Measurements from ENCODE around the gene IPO5.
A peak's percentile ranks its signal among the peaks of the same experiment; 100 is the strongest.
"Not testable (repeated sequence)": the region's sequence is repeated elsewhere in the genome, so short reads cannot be mapped to it uniquely, and the experiment has no call there.

IPO5 gene

DNA sequence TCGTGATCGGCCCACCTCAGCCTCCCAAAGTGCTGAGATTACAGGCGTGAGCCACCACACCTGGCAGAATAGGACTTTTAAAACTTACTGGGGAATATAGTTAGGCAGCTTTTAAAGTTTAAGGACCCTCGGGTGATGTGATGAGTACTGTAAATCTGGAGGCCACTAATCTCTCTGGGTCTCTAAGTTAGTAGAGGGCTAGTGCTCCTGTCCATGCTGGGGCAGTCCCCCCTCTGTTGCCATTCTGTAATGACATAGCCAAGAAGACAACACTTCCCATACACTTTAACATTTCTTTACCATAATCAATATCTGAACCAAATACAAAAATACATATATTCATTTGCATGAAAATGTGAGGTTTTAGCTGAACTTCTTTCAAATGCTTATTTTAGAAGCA lies 65.7 kb downstream of the IPO5 start:
- no peak for DNase-seq

DNA sequence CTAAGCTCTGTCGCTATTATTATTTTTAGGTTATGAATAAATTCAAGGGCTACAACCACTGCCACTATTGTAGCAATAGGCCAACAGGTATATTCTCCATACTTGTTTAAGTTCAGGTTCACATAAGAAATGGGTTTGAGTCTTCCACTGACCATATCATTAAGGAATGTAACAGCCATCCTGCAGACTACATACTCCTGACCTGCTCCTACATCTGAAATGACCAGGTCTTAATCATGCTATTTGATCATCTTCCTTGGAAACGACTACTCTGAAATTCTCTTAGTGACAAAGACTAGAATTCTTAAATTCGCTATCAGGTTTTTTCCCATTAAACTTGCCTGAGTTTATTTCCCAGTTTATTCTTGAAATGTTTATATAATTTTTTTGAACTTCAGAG lies 66.8 kb downstream of the IPO5 start:
- DNase-seq: no peak

DNA sequence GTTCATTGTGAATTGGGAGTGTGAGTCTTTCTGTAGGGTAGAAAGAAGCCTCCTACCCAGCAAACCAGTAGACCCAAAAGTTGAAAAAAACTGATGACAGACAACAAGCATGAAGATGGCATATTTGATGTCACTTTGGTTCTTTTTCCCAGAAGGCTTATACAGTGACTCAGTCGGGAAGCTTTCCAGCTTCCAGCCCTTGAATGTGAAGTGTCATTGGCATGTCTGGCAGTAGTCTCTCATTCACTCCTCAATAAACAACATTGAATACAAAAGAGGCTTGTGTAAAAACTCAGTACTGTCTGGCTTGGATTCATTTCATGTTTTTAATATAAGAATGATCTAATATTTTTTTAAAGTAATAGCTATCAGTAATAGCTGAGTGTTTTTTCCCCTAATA lies 68.7 kb downstream of the IPO5 start:
- no peak for DNase-seq

DNA sequence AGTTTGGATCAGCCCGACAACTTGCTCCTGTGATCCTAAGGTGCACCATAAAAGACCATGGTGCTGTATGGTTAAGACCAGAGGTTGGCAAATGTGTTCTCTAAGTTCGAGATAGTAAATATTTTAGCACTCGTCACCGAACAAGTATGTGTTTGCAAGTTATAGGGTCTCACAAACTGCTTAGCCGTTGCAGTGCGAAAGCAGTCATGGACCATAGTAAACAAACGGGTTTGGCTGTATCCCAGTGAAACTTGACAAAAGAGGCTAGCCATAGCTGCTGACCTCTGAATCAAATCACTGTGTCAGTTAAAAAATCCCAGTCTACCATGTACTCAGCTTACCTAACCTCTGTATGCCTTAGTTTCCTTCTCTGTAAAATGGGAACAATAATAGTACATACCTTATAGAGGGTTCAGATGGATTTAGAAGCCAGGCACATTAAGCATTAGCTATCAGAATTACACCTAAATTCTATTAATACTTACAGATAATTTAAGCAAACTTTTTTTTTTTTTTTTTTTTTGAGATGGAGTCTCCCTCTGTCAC lies 72.1 kb downstream of the IPO5 start:
- DNase-seq: no peak

DNA sequence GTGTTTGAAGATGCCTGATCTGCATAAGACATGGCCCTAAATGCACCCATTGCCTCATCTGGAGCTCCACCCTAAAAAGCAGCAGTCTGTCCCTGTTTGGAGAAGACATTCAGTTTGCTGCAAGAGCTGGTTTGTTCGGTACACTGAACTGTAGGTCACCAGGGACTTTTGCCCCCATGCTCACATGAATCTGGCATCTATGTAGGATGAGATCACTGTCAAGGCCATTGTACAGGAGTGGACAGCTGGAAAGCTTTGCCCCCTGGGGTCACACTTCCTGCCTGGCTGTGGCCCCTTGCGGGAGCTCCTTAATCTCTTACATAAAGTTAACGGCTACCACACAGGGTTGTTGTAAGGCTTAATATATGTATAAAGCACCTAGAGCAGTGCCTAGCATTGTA lies 73.0 kb downstream of the IPO5 start:
- no peak for DNase-seq

DNA sequence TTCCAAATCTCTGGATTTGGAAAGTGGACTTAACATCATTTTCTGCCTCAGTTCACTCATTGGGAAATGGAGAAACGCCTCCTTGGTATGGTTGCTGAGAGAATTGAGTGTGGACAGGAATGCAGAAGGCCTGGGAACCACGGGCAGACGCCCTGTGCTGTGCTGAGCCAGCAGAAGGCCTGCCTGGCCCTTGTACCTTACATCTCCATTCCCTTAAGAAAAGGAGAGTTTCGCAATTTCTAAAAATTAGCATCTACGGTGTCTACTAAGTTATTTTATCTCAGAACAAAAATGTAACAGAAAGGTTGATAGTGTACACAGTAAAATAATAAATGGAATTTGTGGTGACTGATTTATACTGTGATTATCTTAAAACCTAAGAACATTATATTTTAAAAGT lies 78.7 kb downstream of the IPO5 start:
- DNase-seq: no peak

DNA sequence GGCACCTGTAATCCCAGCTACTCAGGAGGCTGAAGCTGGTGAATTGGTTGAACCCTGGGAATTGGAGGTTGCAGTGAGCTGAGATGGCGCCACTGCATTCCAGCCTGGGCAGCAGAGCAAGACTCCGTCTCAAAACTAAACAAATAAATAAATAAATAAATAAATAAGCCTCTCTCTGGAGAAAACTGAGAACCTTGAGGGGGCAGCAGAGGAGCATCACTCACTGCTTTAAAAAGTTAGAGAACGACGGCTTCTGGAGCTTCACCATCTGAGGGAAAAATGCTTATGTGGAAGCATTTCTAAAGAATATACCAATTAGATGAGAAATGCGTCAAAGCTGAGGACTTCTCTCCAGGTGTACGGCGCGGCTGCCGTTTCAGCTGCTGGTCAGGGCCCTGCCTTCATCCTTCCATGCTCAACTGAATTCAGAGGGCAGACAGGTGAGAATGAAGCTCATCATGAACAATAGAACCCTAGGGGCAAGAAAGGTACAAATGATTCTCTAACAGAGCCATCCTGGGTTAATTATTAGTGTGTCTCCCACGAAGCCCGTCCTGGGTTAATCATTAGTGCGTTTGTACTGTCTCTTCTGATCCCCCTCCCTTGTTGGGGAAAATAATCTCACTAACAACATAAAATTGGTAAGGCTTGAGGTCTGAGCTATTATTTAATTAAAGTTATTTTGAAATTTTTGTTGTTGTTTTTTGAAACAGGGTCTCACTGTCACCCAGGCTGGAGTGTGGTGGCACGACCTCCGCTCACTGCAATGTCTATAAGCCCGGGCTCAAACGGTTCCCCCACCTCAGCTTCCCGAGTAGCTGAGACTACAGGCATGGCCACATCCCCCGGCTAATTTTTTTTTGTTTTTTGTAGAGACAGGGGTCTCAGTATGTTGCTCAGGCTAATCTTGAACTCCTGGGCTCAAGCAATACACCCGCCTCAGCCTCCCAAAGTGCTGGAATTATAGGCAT lies 80.1 kb downstream of the IPO5 start:
- no peak for DNase-seq

DNA sequence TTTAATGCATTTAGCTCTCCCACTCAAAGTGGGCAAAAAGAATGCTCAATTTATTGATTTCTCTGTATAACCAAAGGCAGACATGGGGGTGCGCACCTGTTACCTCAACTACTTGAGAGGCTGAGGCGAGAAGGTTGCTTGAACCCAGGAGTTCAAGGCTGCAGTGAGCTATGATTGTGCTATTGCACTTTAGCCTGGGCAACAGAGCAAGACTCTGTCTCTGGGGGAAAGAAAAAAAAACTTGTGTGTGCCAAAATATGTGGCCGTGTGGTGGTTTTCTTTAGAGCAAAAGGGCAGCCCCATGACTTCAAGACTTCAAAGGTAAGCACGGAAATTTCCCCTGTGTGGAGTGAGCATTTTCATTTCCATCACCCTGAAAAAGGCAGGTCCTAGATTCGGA lies 81.9 kb downstream of the IPO5 start:
- DNase-seq: no peak

DNA sequence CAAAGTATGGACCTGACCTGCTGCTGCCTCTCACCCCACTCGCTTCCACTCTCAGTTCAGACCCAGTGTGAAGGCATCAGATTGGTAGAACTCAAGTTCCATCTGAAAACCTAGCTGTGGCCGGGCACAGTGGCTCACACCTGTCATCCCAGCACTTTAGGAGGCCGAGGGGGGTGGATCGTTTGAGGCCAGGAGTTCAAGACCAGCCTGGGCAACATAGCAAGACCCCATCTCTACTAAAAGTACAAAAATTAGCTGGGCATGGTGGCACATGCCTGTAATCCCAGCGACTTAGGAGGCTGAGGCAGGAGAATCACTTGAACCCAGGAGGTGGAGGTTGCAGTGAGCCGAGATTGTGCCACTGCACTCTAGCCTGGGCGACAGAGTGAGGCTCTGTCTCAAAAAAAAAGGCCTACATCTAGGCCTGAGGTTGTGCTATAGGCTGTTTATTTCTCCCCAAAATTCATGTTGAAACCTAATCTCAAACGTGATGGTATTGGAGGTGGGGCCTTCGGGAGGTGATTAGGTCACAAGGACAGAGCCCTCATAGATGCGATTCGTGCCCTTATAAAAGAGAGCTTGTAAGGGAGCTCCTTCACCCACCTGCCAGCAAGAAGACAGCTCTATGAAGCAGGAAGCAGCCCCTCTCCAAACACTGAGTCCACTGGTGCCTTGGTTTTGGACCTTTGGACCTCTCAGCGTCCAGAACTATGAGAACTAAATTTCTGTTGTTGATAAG lies 83.3 kb downstream of the IPO5 start:
- DNase-seq: not testable (repeated sequence)

DNA sequence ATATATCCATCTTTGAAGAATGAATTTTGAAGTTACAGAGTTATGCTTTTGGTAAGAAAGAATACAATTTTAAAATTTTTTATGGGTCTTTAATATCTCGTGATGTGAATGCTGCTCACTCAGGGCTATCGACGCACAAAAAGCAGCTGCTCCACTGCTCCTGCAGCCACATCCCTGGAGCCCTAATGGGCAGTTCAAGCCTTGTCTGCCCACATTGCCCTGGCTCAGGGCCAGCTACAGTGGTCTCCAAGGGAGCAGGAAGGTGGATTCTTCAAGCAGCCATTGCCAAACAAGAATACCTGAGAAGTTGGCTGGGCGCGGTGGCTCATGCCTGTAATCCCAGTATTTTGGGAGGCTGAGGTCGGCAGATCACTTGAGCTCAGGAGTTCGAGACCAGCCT lies 85.8 kb downstream of the IPO5 start:
- no peak for DNase-seq

DNA sequence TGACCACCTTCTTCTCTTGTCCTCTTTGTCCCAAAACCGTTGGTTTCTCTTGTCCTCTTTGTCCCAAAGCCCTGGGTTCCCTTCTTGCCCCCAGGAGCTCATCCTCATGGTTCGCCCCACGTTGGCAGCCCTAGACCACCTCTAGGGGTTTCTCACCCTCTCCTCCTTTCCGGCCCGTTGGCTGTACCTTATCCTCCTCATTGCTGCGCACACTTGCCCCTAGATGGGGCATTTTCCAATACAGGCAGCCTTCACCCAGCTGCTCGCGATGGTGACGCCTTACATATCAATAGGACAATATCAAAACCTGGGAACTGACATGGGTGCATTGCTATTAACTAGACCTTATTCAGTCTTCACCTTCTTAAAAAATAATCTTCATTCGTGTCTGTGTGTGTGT lies 86.5 kb downstream of the IPO5 start:
- no peak for DNase-seq

DNA sequence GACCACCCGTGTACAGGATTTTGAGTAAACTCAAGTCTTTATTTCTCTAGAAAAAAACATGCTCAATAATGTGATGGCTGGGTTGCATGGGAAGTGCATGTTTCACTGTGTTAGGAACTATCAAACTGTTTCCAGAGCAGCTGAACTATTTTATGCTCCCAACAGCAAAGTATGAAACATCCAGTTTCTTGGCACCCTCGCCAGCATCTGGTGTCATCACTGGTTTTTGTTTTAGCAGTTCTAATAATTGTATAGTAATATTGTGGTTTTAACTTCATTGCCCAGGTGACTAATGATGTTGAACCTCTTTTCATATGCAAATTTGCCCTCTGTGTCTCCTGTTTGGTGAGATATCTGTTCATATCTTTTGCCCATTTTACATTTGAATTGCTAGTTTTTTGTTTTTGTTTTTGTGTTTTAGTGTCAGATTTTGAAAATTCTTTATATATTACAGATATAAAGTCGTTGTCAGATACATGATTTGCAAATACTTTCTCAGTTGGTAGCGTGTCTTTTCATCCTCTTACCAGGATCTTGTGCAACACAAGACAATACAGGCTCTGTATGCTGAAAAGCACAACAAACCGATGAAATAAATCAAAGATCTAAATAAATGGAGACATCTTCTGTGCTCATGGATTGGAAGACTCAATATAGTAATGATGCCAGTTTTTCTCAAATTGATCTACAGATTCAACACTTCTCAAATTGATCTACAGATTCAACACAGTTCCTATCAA lies 87.8 kb downstream of the IPO5 start:
- DNase-seq: no peak

DNA sequence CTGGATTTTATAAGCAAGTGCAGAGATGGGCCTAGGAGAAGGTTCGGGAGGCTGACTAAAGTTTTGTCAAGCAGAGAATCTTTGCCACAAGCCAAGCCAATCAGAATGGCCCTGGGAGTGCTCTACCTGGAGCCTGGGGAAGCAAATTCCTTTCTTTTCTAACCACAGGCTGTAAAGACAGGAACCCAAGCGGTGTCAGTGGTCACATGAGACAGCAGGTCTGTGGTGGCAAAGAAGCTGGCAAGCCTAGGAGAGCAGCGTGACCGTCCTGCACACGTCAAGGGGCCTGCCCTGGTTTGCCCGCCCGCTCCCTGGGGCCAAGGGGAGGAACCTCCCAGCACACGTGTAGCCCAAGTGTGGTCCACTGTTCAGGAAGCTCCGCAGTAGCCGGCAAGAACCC lies 90.8 kb downstream of the IPO5 start:
- no peak for DNase-seq

DNA sequence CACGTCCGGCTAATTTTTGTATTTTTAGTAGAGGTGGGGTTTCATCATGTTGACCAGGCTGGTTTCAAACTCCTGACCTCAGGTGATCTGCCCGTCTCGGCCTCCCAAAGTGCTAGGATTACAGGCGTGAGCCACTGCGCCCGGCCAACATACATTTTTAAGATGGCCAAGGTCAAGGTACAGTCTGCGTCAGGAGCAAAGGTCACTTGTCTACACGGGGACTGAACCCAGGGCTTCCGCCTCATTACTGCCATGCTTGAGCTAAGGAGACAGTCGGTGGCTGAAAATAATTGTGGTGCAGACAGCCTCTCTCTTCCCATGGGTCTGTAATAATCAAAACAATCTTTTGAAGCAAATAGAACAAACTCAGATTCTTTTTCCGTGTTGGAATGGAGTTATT lies 94.3 kb downstream of the IPO5 start:
- not testable (repeated sequence) for DNase-seq

DNA sequence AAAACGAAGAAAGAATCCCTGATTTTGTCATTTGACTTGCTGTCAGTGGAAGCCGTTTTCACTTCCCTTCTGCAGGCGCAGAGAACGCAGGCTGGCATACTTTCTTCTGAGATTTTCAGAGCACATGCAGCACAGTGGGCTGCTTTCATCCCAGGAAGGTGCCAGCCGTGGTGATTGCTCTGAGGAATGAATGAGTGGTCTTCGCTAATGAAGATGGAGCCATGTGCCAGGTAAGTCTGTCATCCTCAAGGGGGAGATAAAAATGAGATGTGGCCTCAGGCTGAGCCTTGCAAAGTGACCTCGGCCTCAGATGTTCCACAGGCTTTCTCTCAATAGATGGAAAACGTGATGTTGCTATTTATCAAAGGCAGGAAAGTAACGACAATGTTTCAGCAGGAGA lies 94.8 kb downstream of the IPO5 start:
- DNase-seq: no peak

DNA sequence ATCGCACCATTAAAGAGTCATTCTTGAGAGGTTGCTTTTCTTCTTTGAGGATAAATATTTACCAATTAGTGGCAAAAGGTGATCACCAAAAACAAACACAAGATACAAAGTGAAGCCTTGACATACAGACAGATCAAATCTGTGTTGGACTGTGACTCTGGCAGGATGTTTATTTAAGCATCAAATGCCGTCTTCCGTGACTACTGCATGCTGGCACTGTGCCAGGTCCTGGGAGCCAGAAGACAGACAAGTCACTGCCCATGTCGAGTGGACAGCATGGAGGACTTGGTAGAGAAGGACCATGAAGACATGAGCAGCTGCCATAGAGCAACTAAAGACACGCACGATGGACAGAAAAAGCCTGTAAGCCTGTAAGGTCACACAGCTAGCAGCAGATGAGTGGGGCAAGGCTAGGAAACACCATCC lies 96.6 kb downstream of the IPO5 start:
- peak; percentile 55 for DNase-seq

DNA sequence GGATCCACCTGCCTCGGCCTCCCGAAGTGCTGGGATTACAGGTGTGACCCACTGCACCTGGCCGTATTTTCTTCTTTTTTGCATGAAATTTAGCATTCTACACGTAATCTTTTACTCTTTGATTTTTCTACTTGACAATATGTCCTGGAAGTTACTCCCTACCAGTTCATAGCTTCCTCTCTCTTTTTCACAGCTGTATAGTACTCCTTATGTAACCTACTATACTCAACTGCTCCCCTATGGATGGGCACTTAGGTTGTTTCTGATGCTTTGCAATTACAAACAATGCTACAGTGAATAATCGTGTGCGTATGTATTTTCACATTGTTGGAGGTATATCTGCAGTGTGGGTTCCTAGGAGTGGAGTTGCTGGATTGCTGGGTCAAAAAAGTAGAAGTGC lies 98.9 kb downstream of the IPO5 start:
- DNase-seq: no peak

DNA sequence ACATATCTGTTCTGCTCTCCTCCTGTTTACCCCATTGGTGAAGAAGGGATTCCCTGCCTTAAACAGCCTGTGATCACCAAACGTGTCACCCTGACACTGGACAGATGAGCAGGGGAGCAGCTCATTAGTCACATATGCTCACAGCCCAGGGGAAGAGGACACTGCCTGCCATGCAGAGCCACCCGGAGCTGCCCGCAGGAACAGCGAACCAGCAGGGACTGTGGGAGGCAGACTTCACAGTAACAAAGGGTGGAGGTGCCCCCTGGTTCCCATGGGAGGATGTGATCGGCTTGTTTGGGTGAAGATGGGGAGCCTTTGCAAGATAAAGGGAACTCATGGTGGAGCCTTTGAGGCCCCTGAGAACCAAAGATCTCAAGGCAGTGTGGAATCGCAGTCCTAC lies 100.8 kb downstream of the IPO5 start:
- DNase-seq: no peak

DNA sequence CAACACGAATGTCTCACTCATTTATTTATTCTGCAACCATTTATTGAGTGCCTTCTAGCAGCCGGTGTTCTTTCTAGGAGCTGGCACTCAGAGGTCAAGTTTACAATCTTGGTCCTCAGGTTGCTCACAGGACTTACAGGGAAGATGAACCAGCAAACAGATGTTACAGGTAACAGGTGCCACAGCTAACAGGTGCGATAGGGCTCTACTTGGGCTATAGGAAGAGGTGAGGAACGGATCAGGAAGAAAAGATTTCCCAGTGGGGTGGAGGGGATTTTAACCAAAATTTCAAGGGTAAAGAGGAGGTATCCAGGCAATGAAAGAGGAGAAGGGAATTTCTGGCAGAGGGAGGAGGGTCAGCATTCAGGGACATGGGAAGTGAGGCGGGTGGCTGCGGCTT lies 102.1 kb downstream of the IPO5 start:
- DNase-seq: no peak

DNA sequence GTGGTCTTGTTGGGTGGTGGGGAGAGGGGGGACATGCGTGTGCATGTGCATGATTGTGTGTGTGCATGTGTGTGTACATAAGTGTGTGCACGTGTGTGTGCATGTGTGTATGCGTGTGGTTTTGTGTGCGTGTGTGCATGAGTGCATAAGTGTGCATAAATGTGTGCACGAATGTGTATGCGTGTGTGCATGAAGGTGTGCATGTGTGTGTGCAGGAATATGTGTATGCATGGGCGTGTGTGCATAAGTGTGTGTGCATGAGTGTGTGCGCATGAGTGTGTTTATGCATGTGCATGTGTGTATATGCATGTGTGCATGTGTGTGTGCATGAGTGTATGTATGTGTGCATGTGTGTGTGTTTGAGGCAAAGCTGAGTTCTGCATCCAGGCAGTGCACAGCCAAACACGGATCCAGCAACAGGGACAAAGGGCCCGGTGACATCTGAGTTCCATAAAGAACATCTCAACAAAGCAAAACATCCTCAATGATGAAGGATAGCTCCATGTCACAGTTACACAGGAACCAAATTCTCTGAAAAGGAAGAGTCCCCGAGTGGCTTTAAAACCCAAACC lies 103.5 kb downstream of the IPO5 start:
- no peak for DNase-seq

DNA sequence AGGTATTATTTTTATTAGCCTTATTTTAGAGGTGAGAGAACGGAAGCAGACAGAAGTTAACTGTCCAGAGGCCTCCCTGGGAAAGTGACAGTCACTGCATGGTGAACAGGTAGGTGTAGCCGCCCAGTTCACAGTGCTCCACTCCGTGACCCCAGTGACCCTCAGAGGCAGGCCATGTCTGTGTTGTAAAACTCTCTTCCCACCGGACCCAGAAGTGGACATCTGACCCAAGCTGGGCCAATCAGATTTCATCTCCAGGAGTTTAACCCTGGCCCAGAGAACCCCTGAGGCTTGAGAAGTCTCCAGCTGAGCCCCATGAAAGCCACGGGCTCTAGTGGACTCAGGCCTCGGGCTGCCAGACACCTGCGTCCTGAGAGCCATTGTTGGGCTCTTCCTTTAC lies 105.8 kb downstream of the IPO5 start:
- DNase-seq: no peak

DNA sequence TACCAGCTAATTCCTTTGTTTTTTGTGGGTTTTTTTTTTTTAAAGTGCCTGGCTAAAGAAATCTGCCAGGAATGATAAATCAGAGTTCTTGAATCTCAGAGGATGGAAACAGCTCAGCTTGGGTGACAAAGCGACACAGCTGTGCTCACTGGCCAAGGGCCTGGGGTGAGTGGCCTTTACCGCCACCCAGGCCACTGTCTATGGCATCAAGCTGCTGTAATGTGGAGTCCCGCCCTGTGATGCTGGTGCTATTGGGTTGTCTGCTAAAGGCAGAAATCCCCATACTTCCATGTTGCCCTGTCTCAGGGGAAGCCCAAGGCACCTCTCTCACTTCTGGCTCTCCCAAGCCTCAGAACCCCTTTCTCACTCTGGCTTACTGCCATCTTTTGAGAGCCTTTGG lies 106.8 kb downstream of the IPO5 start:
- no peak for DNase-seq

DNA sequence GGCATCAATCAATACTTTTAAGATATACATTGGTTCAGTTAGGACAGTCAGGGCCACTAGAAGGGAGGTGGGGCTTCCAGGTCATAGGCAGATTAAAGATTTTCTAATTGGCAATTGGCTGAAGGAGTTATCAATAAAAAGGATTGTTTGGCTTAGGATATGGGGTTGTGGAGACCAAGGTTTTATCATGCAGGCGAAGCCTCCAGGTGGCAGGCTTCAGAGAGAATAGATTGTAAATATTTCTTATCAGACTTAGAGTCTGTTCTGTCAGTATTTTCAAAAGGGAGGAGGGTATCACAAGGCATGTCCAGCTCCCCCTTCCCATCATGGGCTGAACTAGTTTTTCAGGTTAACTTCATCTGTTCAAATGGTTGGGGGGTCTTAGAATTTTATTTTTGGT lies 112.0 kb downstream of the IPO5 start:
- DNase-seq: no peak
